GM13976 (cell line): ENCODE data around the gene SLC9B2.

ENCODE experiments used
- DNase-seq: peaks from one replicate; pipeline ENCODE4 v3.0.0; 2012; ENCODE audit warnings: low spot score
- in situ Hi-C: fragments of 300-500 bp; cut with MboI; formaldehyde crosslinking; loops from one replicate; pipeline ENCODE4 v1.12.0; 2022; ENCODE audit warnings: low sequenced_read_pairs, mixed read lengths, inconsistent platforms; ENCODE audit not compliant: unreplicated experiment
- TF ChIP-seq, protein P1 (sequence below): IDR thresholded peaks from 2 replicates; pipeline ENCODE4 v1.5.1; 2012; ENCODE audit warnings: borderline replicate concordance, mild to moderate bottlenecking; ENCODE audit not compliant: insufficient read depth; ENCODE audit errors: extremely low read depth, missing control alignments, control extremely low read depth

Gene SLC9B2

DNA sequence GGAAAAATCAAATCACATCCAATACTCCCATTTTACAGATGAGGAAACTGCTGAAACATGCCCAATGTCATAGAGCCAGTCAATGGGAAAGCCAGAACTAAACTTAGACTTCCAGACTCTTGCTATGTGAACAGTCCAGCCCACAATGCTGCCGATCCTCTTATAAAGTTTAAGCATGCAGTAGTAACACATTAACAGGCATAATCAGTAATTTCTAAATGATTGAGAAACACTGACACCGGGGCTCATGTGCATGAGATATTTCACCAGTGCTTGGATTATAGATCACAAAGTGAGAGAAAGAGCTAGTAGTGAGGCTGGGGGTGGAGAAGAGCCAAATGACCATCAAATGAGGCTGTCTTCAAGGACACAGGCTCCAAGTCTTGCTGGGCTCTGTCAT, 20.6 kb upstream of the SLC9B2 start:
- DNase-seq = no peak
- TF ChIP-seq, protein P1, sequence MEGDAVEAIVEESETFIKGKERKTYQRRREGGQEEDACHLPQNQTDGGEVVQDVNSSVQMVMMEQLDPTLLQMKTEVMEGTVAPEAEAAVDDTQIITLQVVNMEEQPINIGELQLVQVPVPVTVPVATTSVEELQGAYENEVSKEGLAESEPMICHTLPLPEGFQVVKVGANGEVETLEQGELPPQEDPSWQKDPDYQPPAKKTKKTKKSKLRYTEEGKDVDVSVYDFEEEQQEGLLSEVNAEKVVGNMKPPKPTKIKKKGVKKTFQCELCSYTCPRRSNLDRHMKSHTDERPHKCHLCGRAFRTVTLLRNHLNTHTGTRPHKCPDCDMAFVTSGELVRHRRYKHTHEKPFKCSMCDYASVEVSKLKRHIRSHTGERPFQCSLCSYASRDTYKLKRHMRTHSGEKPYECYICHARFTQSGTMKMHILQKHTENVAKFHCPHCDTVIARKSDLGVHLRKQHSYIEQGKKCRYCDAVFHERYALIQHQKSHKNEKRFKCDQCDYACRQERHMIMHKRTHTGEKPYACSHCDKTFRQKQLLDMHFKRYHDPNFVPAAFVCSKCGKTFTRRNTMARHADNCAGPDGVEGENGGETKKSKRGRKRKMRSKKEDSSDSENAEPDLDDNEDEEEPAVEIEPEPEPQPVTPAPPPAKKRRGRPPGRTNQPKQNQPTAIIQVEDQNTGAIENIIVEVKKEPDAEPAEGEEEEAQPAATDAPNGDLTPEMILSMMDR = no peak
- in situ Hi-C loops = loop anchor here (5.0 to 10.0 kb wide), 2 partner anchors 470 to 652 kb away; no protein-coding TSS in a partner anchor

DNA sequence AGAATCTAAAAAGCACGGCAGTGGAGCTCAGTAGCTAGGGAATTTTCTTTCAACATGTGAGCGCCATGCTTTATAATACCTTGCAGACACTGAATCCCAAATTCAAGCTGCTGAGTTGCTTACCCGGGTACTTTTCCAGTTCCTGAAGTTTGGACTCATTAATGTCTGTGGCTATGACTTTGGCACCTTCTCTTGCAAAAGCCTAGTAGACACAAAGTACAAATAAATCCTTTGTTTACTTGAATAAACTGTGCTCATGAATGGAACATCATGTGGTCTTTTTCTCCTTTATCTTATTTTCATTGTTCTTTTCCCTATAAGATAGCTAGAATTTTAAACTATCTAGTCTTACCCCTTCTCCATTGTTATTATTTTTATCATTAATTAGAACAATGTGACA, 18.5 kb upstream of the SLC9B2 start:
- TF ChIP-seq, protein P1 = no peak
- no peak for DNase-seq
- in situ Hi-C loops = loop anchor here (5.0 to 10.0 kb wide), 2 partner anchors 468 to 650 kb away; no protein-coding TSS in a partner anchor

DNA sequence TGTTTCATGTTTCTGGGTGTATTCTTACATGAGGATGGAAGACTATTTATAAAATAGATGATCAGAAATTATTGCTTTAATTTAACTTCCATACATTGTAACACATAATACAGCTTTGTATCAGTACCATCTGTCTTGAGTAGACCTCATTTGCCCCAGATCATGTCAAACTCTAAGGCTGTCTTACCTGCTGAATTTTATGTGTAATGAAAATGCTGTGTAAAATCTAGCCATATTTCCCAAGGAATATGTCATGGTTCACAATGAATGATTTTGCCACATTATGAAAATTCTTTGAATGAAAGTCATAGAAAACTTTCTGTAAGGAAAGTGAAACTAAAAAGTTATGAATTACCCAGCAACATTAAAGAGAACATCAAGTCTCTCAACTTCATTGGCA, 15.7 kb upstream of the SLC9B2 start:
- in situ Hi-C loops = loop anchor here (10.0 kb wide), 1 partner anchor 647 kb away; no protein-coding TSS in a partner anchor
- TF ChIP-seq, protein P1 = no peak
- DNase-seq = no peak

DNA sequence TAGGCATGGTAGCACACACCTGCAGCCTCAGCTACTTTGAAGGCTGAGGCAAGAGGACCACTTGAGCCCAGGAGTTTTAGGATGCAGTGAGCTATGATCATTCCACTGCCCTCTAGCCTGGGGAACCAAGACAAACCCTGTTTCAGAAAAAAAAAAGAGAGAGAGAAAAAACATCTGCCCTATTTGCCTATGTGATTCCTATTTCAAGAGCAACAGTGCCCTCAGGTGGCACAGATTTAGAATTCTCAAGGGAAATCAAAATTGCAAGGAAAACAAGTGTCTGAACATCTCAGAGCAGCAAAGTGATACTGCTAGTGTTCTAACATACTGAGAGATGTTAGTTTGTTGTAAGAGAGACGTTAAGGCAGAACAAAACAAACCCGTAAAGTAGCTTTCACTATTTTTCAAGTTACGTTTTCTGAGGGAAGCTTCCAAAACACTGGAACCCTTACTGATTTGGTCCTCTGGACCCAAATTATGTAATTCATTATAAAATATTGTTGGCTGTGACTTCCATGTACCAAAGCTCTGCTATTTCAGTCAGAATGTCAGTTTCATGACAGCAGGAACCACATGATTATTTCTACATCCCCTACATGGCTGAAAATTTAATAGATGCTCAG, 15.2 kb upstream of the SLC9B2 start:
- TF ChIP-seq, protein P1 = peak; percentile 29
- in situ Hi-C loops = loop anchor here (10.0 kb wide), 1 partner anchor 647 kb away; no protein-coding TSS in a partner anchor
- peak; percentile 31 for DNase-seq

DNA sequence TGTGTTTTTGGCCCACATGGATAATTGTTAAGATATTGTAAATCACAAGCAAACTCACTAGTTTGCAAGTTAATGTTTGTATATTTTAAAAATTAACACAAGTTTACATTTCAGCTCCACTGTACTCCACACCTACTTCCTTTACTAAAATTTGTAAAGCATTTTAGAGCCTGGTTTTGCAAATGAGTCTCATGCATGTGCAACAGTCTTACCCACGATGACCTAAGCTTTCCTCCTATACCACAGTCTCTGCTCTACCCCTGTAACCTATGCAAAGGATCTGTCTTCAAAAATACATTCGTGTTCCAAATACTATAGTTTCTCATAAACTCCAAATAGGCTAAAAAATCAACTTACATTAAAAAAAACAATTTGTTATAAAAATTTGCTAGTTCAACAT, 12.9 kb upstream of the SLC9B2 start:
- in situ Hi-C loops = no loop called here
- no peak for DNase-seq
- TF ChIP-seq, protein P1 = no peak

DNA sequence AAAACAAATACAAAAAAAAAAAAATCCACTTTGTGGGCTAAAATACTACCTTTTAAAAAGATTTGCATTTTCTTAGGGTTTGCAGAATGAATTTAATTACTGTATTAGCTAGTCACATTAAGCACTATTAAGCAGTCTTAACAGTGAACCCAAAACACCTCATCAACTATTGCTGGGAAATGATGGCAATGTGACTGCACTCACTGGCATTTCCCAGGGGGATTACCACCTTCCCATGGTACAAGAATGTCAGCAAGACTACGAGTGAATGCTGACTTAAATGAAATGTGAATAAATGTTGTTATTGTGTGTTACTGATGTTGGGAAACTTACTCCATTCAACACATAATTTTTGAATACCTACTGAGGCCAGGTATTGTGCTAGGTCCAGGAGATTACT, 10.0 kb upstream of the SLC9B2 start:
- TF ChIP-seq, protein P1 = no peak
- no peak for DNase-seq
- in situ Hi-C loops = no loop called here

DNA sequence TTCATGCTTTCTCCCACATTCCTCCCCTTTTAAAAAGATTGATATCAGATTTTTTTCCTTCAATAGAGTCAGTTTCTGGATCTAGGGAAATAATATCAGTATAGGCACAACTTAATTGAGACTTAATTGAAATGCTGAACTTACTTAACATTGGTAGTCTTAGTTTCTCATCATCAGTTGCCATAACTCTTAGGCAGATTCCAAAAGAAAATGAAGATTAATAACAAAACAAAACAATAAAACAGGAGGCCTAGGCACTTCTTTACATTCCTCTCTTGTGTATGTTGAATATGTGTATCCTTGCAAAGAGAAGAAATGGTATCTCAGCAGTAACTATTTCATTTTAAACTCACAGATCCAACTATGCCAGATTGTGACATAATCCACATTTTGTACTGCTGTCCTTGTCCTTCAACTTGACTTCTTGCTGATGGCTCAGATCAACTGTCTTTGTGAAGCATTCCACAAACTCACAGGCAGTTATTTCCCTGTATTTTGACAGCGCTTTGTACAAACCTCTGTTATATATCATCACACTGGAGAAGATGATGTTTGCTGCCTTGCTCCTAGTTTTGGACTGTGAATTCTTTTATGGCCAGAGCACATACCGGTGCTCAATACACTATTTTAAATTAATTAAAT, 9.1 kb upstream of the SLC9B2 start:
- TF ChIP-seq, protein P1 = no peak
- in situ Hi-C loops = no loop called here
- DNase-seq = no peak
